Astrocyte of the cerebellum (primary cell): ENCODE data around the gene SBNO1.
"Not testable (repeated sequence)": the region's sequence is repeated elsewhere in the genome, so short reads cannot be mapped to it uniquely, and the experiment has no call there.

Experiments used
- DNase-seq: peaks from one replicate; pipeline ENCODE4 v3.0.0-alpha.2; 2011; ENCODE audit warnings: low read depth
- H3K4me3 ChIP-seq: 2 replicates; pipeline ENCODE4 v1.5.1; 2011; ENCODE audit warnings: mild to moderate bottlenecking, low read depth, low read length, moderate library complexity
- in situ Hi-C: cut with HindIII; loops from 2 replicates; pipeline ENCODE4 v1.10.0; 2017; ENCODE audit warnings: low sequenced_read_pairs
- TF ChIP-seq, protein P1 (sequence below): IDR thresholded peaks from 2 replicates; pipeline ENCODE4 v1.5.1; 2012; ENCODE audit warnings: low read length, low read depth, moderate library complexity, mild to moderate bottlenecking; ENCODE audit errors: missing control alignments

SBNO1 gene

GRCh38 chr12:123369229-123369628 is 4.6 kb upstream of the SBNO1 start:
- DNase-seq, result no peak
- H3K4me3 ChIP-seq, result no peak overlapping the region
- TF ChIP-seq, protein P1, sequence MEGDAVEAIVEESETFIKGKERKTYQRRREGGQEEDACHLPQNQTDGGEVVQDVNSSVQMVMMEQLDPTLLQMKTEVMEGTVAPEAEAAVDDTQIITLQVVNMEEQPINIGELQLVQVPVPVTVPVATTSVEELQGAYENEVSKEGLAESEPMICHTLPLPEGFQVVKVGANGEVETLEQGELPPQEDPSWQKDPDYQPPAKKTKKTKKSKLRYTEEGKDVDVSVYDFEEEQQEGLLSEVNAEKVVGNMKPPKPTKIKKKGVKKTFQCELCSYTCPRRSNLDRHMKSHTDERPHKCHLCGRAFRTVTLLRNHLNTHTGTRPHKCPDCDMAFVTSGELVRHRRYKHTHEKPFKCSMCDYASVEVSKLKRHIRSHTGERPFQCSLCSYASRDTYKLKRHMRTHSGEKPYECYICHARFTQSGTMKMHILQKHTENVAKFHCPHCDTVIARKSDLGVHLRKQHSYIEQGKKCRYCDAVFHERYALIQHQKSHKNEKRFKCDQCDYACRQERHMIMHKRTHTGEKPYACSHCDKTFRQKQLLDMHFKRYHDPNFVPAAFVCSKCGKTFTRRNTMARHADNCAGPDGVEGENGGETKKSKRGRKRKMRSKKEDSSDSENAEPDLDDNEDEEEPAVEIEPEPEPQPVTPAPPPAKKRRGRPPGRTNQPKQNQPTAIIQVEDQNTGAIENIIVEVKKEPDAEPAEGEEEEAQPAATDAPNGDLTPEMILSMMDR, result no peak
- in situ Hi-C loops, result no loop called here

- in situ Hi-C loops, DNase-seq, H3K4me3 ChIP-seq: not testable (repeated sequence)
These were observed 3.8 kb upstream of the SBNO1 start for GRCh38 chr12:123368431-123368830.

- H3K4me3 ChIP-seq, result no peak overlapping the region
- no peak for DNase-seq
- TF ChIP-seq, protein P1, result no peak
- in situ Hi-C loops, result no loop called here
These were observed 2.9 kb upstream of the SBNO1 start for GRCh38 chr12:123367511-123367910.

- TF ChIP-seq, protein P1, result peak; percentile 87
- DNase-seq, result peak; percentile 97
- H3K4me3 ChIP-seq, result peak overlapping the region; percentile 96
- in situ Hi-C loops, result no loop called here
These were observed 624 bp upstream of the SBNO1 start for GRCh38 chr12:123365025-123365917.

DNA sequence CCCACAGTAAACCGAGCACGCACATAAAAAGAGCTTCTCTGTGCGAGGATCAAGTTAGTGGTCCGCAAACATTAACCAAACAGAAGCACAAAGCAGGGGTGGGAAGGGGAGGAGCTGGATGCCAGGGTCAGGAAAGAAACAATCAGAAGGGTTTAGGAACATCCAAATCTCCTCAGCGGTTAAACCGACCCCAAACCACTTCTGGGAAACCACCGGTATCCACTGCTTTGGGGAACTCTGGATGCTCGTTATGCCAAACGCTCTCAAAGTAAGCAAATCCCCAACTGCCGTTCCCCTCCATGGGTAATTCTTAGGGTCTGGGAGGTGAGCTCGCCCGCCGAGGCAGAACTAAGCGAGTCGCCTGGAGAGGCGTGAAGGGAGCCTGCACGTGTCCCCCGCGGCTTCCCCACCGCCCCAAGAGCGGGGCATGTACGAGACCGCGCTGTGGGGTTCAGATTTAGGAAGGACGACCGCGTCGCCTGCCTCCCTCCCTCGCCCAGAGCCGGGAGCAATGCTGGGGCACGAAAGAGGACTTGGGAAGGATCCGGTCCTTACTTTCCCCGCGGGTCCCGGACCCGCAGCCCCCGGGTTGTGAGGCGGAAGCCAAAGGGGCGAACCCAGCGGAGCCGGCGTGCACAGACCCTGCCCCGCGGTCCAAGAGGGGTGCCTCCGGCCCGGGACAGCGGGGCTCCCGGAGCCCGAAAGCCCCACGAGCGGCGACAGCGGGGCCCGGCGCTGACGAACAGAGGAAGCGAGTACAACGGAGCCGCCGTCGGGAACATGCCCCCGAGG is 711 bp downstream of the SBNO1 start:
- TF ChIP-seq, protein P1, result no peak
- peak overlapping the region; percentile 96 for H3K4me3 ChIP-seq
- in situ Hi-C loops, result no loop called here
- DNase-seq, result no peak

GRCh38 chr12:123363390-123363739 is 1.3 kb downstream of the SBNO1 start:
- in situ Hi-C loops, result no loop called here
- peak overlapping the region; percentile 96 for H3K4me3 ChIP-seq
- DNase-seq, result no peak
- TF ChIP-seq, protein P1, result no peak

DNA sequence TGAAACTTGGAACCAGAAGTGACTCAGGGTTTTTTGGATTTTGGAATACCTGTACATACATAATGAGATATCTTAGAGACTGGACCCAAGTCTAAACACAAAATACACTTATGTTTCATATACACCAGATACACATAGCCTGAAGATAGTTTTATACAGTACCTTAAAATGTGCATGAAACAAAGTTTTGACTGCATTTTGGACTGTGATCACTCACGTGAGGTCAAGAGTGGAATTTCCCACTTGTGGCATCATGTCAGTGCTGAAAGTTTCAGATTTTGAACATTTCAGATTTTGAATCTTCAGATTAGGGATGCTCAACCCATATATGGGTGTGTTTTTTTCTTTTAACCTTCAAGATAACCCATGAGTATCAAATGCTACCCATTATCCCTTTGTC is 6.6 kb downstream of the SBNO1 start:
- TF ChIP-seq, protein P1, result no peak
- in situ Hi-C loops, result no loop called here
- DNase-seq, result no peak
- H3K4me3 ChIP-seq, result no peak overlapping the region
